Testis (tissue), 3 donors: ENCODE results near the gene PCDHGA11. TPM values are rescaled to one million over a fixed set of nuclear protein-coding genes. Genes with fewer than 3 reads are reported as not detected.
"Not testable (repeated sequence)": the region's sequence is repeated elsewhere in the genome, so short reads cannot be mapped to it uniquely, and the experiment has no call there.

Experiments used
- DNase-seq: peaks from one replicate; pipeline ENCODE4 v3.0.0-alpha.2; 2019
- H3K27ac ChIP-seq, 2 donors: fragments of 200-600 bp; sonication (generic); one replicate each; pipeline ENCODE4 v1.5.1; 2019
- H3K27me3 ChIP-seq: fragments of 200-600 bp; sonication (generic); one replicate; pipeline ENCODE4 v1.5.1; 2019
- H3K36me3 ChIP-seq: fragments of 200-600 bp; sonication (generic); one replicate; pipeline ENCODE4 v1.5.1; 2017; ENCODE audit warnings: low read depth; ENCODE audit errors: missing control alignments
- H3K4me1 ChIP-seq: fragments of 200-600 bp; sonication (generic); one replicate; pipeline ENCODE4 v1.5.1; 2019
- H3K4me3 ChIP-seq, 2 donors: fragments of 200-600 bp; sonication (generic); one replicate each; pipeline ENCODE4 v1.5.1; 2017 to 2019
- H3K9me3 ChIP-seq: fragments of 200-600 bp; sonication (generic); one replicate; pipeline ENCODE4 v1.5.1; 2017
- POLR2A ChIP-seq: fragments of 450-650 bp; IDR thresholded peaks from one replicate; pipeline ENCODE4 v1.6.1; 2017; ENCODE audit warnings: antibody characterized with exemption, mild to moderate bottlenecking, moderate library complexity
- WGBS, 2 donors: methylation state at CpG; one replicate each; pipeline ENCODE4 v1.1.5; 2018; 5-methylcytosine and 5-hydroxymethylcytosine counted together
- intact Hi-C: fragments of 100-400 bp; cut with DNase I; formaldehyde crosslinking; loops from one replicate; pipeline ENCODE4 v1.15.1; 2023; ENCODE audit warnings: low total_unique reads
- polyA plus RNA-seq: library from polyadenylated mRNA; stranded (reverse); fragments of 350-450 nt; fragmentation: Illumina TruSeq; extraction: RNeasy Lipid Tissue Mini Kit (QIAGEN cat#74804); gene quantifications from one replicate; pipeline ENCODE4 v1.2.3, GENCODE V29; 2014; ENCODE audit warnings: low read depth, low replicate concordance; ENCODE audit not compliant: insufficient read depth
- total RNA-seq, 2 donors: library from RNA; depleted of rRNA; stranded (reverse); fragments of >200 nt; gene quantifications; one replicate each; pipeline ENCODE4 v1.2.3, GENCODE V29; 2016
- TF ChIP-seq, protein P1 (sequence below), 3 experiments: fragments of 450-650 bp in 2 of 3; fragments of 200-600 bp in 1 of 3; sonication (generic) in 1 of 3; IDR thresholded peaks; one replicate each; pipeline ENCODE4 v1.5.1; 2016 to 2019; ENCODE audit warnings: antibody characterized with exemption in 3 of 3, mild to moderate bottlenecking in 2 of 3, moderate library complexity in 1 of 3

PCDHGA11 gene
- total and polyA plus RNA-seq, 3 donors from 2014 or later = 0.83 to 9.1 (median 8.4) TPM

DNA sequence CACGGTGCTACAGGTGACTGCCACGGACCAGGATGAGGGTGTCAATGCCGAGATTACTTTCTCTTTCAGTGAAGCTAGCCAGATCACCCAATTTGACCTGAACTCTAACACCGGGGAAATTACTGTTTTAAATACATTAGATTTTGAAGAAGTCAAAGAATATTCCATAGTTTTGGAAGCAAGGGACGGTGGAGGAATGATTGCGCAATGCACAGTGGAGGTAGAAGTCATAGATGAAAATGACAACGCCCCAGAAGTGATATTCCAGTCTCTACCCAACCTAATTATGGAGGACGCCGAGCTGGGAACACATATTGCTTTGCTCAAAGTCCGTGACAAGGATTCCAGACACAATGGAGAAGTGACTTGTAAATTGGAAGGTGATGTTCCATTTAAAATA is 32.2 kb upstream of the PCDHGA11 start:
- Histone ChIP-seq H3K27me3 (no peaks in the 10 kb centered on the region), H3K4me1 (no peaks in the 10 kb centered on the region), H3K36me3 (no peaks in the 10 kb centered on the region), H3K27ac (no peak overlapping the region), H3K9me3 (no peaks in the 10 kb centered on the region), H3K4me3 (no peak overlapping the region)
- intact Hi-C loops = no loop called here
- DNase-seq = no peak
- WGBS, 2 donors = 31 to 42% methylated on average over 10 of the region's 10 CpGs
- TF ChIP-seq, protein P1, sequence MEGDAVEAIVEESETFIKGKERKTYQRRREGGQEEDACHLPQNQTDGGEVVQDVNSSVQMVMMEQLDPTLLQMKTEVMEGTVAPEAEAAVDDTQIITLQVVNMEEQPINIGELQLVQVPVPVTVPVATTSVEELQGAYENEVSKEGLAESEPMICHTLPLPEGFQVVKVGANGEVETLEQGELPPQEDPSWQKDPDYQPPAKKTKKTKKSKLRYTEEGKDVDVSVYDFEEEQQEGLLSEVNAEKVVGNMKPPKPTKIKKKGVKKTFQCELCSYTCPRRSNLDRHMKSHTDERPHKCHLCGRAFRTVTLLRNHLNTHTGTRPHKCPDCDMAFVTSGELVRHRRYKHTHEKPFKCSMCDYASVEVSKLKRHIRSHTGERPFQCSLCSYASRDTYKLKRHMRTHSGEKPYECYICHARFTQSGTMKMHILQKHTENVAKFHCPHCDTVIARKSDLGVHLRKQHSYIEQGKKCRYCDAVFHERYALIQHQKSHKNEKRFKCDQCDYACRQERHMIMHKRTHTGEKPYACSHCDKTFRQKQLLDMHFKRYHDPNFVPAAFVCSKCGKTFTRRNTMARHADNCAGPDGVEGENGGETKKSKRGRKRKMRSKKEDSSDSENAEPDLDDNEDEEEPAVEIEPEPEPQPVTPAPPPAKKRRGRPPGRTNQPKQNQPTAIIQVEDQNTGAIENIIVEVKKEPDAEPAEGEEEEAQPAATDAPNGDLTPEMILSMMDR (IDR thresholded peaks at IDR 0.05) = no peak
- TF ChIP-seq POLR2A = no peak

DNA sequence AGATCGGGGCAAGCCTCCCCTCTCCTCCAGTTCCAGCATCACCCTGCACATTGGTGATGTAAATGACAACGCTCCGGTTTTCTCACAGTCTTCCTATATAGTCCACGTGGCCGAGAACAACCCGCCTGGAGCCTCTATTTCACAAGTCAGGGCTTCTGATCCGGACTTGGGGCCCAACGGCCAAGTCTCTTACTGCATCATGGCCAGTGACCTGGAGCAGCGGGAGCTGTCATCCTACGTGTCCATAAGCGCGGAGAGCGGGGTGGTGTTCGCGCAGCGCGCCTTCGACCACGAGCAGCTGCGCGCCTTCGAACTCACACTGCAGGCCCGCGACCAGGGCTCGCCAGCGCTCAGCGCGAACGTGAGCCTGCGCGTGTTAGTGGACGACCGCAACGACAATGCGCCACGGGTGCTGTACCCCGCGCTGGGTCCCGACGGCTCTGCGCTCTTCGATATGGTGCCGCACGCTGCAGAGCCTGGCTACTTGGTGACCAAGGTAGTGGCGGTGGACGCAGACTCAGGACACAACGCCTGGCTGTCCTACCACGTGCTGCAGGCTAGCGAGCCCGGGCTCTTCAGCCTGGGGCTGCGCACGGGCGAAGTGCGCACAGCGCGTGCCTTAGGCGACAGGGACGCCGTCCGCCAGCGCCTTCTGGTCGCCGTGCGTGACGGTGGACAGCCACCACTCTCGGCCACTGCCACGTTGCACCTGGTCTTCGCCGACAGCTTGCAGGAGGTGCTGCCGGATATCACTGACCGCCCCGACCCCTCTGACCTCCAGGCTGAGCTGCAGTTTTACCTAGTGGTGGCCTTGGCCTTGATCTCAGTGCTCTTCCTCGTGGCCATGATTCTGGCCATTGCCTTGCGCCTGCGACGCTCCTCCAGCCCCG is 31.5 kb upstream of the PCDHGA11 start:
- no peaks in the 10 kb centered on the region for H3K36me3 ChIP-seq
- H3K9me3 ChIP-seq = no peaks in the 10 kb centered on the region
- no peak overlapping the region for H3K27ac ChIP-seq
- TF ChIP-seq POLR2A = no peak
- TF ChIP-seq, protein P1 (IDR thresholded peaks at IDR 0.05) = no peak
- DNase-seq = no peak
- no peaks in the 10 kb centered on the region for H3K27me3 ChIP-seq
- H3K4me1 ChIP-seq = no peaks in the 10 kb centered on the region
- WGBS, 2 donors = 33 to 35% methylated on average over 23 to 73 of the region's 77 CpGs
- no peak overlapping the region for H3K4me3 ChIP-seq
- intact Hi-C loops = no loop called here

DNA sequence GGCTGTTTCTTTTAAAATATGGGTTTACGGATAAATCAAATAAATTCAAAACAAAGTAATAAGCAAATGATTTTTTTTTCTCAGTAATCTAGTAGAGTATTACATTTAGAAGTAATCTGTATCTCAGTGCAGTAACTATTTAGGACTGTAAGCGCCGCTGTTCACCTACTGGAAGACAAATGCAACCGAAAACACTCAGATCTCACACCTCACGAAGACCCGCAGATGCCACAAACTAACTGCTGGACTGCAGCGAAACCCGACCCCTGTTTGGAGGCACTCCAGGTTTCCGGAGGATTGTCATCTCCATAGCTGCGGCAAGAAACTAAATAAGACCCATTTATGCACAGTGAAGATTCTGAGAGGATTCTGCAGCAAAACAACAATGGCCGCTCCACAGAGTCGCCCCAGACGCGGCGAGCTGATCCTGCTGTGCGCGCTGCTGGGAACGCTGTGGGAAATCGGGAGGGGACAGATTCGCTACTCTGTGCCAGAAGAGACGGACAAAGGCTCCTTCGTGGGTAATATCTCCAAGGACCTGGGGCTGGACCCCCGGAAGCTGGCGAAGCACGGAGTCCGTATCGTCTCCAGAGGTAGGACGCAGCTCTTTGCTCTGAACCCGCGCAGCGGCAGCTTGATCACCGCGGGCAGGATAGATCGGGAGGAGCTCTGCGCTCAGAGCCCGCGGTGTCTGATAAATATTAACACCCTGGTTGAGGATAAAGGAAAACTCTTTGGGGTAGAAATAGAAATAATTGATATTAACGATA is 28.2 kb upstream of the PCDHGA11 start, which contains the start of gene PCDHGA8:
Gene PCDHGA8 (plus strand): TSS at position 205 of the 770 bp plus-strand sequence. CDS start 181 bp downstream, at position 386.
- intact Hi-C loops = no loop called here
- Histone ChIP-seq H3K36me3 (no peaks in the 10 kb centered on the region), H3K4me1 (no peaks in the 10 kb centered on the region), H3K4me3 (peak within 1 kb of the TSS in 1 of 2 donors; percentile 38), H3K9me3 (no peaks in the 10 kb centered on the region), H3K27ac (no peak within 1 kb of the TSS), H3K27me3 (no peaks in the 10 kb centered on the region)
- WGBS, 2 donors = 25 to 28% methylated on average over 33 to 38 of the region's 38 CpGs
- TF ChIP-seq, protein P1 (IDR thresholded peaks at IDR 0.05) = no peak
- no peak for TF ChIP-seq POLR2A
- no peak for DNase-seq

DNA sequence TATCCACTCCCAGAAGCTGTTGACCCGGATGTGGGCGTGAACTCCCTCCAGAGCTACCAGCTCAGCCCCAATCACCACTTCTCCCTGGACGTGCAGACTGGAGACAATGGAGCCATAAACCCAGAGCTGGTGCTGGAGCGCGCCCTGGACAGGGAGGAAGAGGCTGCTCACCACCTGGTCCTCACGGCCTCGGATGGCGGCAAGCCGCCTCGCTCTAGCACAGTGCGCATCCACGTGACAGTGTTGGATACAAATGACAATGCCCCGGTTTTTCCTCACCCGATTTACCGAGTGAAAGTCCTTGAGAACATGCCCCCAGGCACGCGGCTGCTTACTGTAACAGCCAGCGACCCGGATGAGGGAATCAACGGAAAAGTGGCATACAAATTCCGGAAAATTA is 27.6 kb upstream of the PCDHGA11 start:
- WGBS, 2 donors = 24 to 33% methylated on average over 21 of the region's 21 CpGs
- H3K27me3 ChIP-seq = no peaks in the 10 kb centered on the region
- H3K4me1 ChIP-seq = no peaks in the 10 kb centered on the region
- no peak for TF ChIP-seq POLR2A
- TF ChIP-seq, protein P1 (IDR thresholded peaks at IDR 0.05) = no peak
- intact Hi-C loops = no loop called here
- H3K4me3 ChIP-seq = peak overlapping the region in 1 of 2 donors; percentile 38
- H3K36me3 ChIP-seq = no peaks in the 10 kb centered on the region
- no peaks in the 10 kb centered on the region for H3K9me3 ChIP-seq
- no peak overlapping the region for H3K27ac ChIP-seq
- no peak for DNase-seq

DNA sequence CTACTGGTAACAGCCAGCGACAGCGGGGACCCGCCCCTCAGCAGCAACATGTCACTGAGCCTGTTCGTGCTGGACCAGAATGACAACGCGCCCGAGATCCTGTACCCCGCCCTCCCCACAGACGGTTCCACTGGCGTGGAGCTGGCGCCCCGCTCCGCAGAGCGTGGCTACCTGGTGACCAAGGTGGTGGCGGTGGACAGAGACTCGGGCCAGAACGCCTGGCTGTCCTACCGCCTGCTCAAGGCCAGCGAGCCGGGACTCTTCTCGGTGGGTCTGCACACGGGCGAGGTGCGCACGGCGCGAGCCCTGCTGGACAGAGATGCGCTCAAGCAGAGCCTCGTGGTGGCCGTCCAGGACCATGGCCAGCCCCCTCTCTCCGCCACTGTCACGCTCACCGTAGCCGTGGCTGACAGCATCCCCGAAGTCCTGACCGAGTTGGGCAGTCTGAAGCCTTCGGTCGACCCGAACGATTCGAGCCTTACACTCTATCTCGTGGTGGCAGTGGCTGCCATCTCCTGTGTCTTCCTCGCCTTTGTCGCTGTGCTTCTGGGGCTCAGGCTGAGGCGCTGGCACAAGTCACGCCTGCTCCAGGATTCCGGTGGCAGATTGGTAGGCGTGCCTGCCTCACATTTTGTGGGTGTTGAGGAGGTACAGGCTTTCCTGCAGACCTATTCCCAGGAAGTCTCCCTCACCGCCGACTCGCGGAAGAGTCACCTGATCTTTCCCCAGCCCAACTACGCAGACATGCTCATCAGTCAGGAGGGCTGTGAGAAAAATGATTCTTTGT is 26.3 kb upstream of the PCDHGA11 start:
- intact Hi-C loops, H3K9me3 ChIP-seq, DNase-seq, H3K36me3 ChIP-seq, H3K27me3 ChIP-seq, H3K27ac ChIP-seq, H3K4me3 ChIP-seq, H3K4me1 ChIP-seq: not testable (repeated sequence)
- WGBS, 2 donors = 32 to 34% methylated on average over 13 to 51 of the region's 53 CpGs
